Cardiac muscle cell (in vitro differentiated cells and primary cell): ENCODE results near the gene TBC1D8B. TPM values are rescaled to one million over a fixed set of nuclear protein-coding genes. Genes with fewer than 3 reads are reported as not detected.

Experiments
- DNase-seq, 2 donors: peaks; one replicate each; pipeline versions ENCODE4 v3.0.0 to v3.0.0-alpha.2; 2010 to 2017; ENCODE audit warnings: low read depth in 1 of 2, low spot score in 1 of 2
- H3K27ac ChIP-seq: fragments of 200-600 bp; sonication (generic); 2 replicates; pipeline ENCODE4 v1.5.1; 2016
- H3K27me3 ChIP-seq: fragments of 200-600 bp; sonication (generic); 2 replicates; pipeline ENCODE4 v1.6.0; 2016; ENCODE audit warnings: control low read depth
- H3K36me3 ChIP-seq: fragments of 200-600 bp; sonication (generic); 2 replicates; pipeline ENCODE4 v1.5.1; 2016; ENCODE audit warnings: control low read depth
- H3K4me1 ChIP-seq: fragments of 200-600 bp; sonication (generic); 2 replicates; pipeline ENCODE4 v1.8.1; 2017; ENCODE audit warnings: low read depth, mild to moderate bottlenecking, mixed run types
- H3K4me3 ChIP-seq: fragments of 200-600 bp; sonication (generic); 2 replicates; pipeline ENCODE4 v1.5.1; 2016; ENCODE audit warnings: mild to moderate bottlenecking
- H3K9me3 ChIP-seq: fragments of 200-600 bp; sonication (generic); 2 replicates; pipeline ENCODE4 v1.5.1; 2017; ENCODE audit warnings: low read depth, mild to moderate bottlenecking, control low read depth
- CTCF ChIP-seq: IDR thresholded peaks from 2 replicates; pipeline ENCODE4 v1.5.1; 2012; ENCODE audit warnings: low read depth, mild to moderate bottlenecking, low read length
- polyA plus RNA-seq: library from polyadenylated mRNA; unstranded; fragments of >200 nt; fragmentation: Nextera tagmentation; extraction: Ambion mirVana; gene quantifications from 2 replicates; pipeline ENCODE4 v1.2.1, GENCODE V29; 2016
- total RNA-seq: library from RNA; depleted of rRNA; stranded (reverse); fragments of >200 nt; gene quantifications from 2 replicates; pipeline ENCODE4 v1.2.3, GENCODE V29; 2016

The TBC1D8B gene
- total and polyA plus RNA-seq, 2 experiments from 2014 or later: 1.7 to 5.2 TPM

- Histone ChIP-seq H3K27me3 (no peaks in the 10 kb centered on the region), H3K9me3 (no peaks in the 10 kb centered on the region), H3K4me3 (no peak within 1 kb of the TSS), H3K4me1 (peaks cover 25% of the 10 kb centered on the region), H3K27ac (peak within 1 kb of the TSS; percentile 45), H3K36me3 (no peaks in the 10 kb centered on the region)
- no peak for TF ChIP-seq CTCF
- DNase-seq: peak in 1 of 2 donors; percentile 64
These were observed 117.5 kb downstream of the TBC1D8B start, which contains the start of gene CLDN2 for GRCh38 chrX:106919932-106920452. Gene CLDN2, plus strand, starts transcription at chrX:106920402. Its CDS starts 7,827 bp downstream, at chrX:106928229.

- Histone ChIP-seq H3K27me3 (no peaks in the 10 kb centered on the region), H3K36me3 (no peaks in the 10 kb centered on the region), H3K27ac (peak overlapping the region; percentile 16), H3K9me3 (no peaks in the 10 kb centered on the region), H3K4me3 (no peak overlapping the region), H3K4me1 (peaks cover 25% of the 10 kb centered on the region)
- no peak for DNase-seq
- no peak for TF ChIP-seq CTCF
These were observed 119.2 kb downstream of the TBC1D8B start for GRCh38 chrX:106921637-106922036.

Other genes with a start within 250 kb of the TBC1D8B start
- gene RADX, start 190.7 kb upstream of the TBC1D8B start, total RNA-seq: 4.5 and 6.3 TPM in 2 replicates
- gene RADX, start 190.7 kb upstream of the TBC1D8B start, polyA plus RNA-seq: 5.8 and 6.1 TPM in 2 replicates
- 0.18 and 0.21 TPM in 2 replicates for gene RNF128, start 76.0 kb upstream of the TBC1D8B start, total RNA-seq
- gene RNF128, start 76.0 kb upstream of the TBC1D8B start, polyA plus RNA-seq: 0.72 TPM in 1 of 2 replicates, not detected in the other
- gene RIPPLY1, start 100.7 kb downstream of the TBC1D8B start, total RNA-seq: 0.21 TPM in 1 of 2 replicates, not detected in the other
- gene RIPPLY1, start 100.7 kb downstream of the TBC1D8B start, polyA plus RNA-seq: 0.55 TPM in 1 of 2 replicates, not detected in the other
- 0.09 and 0.18 TPM in 2 replicates for gene CLDN2, start 117.7 kb downstream of the TBC1D8B start, total RNA-seq
- gene CLDN2, start 117.7 kb downstream of the TBC1D8B start, polyA plus RNA-seq: 0.24 and 0.66 TPM in 2 replicates
- gene MORC4, start 197.5 kb downstream of the TBC1D8B start, total RNA-seq: 6.3 and 13.0 TPM in 2 replicates
- 6.9 and 7.0 TPM in 2 replicates for gene MORC4, start 197.5 kb downstream of the TBC1D8B start, polyA plus RNA-seq